Bone marrow (tissue), 2 donors: ENCODE measurements around the gene GPC6.

ENCODE experiments used
- DNase-seq, 2 donors: peaks; one replicate each; lab custom pipeline; 2025; lab: John Stamatoyannopoulos, UW

Gene GPC6

DNA sequence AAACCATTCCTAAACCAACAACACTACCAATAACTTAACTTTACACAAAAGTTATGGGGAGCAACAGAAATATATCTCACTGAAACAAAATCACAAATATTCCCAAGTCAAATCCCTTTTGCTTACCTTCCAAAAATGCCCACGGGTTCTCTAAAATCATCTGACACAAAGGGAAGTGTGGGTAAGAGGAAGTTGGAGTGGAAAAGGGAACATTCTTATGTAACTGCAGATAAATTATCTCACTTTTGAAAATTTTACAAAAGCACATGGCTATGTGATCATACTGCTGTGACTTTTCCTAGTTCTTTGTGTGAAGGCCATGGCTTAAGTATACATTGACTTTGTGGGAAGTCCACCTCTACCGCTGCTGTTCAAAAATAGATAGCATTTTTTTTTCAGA lies 350.5 kb downstream of the GPC6 start:
- no peak for DNase-seq

DNA sequence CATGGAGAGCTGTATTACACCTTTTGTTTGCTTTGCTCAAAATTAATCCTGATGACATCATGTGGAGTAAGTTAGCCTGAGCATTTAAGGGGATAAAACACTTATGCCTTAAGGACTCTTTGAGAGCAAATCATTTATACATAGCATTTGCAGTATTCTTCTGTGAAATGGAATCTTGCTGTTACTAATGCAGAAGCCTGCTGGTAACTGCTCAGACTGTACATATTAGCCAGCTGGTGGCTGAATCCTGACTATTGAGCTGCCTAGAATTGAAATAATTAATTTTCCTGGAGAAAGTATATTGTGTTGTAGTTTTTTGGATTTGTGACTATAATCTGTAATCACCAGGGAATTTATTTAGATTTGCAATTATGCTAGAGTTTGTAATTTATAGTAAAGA lies 363.2 kb downstream of the GPC6 start:
- no peak for DNase-seq

DNA sequence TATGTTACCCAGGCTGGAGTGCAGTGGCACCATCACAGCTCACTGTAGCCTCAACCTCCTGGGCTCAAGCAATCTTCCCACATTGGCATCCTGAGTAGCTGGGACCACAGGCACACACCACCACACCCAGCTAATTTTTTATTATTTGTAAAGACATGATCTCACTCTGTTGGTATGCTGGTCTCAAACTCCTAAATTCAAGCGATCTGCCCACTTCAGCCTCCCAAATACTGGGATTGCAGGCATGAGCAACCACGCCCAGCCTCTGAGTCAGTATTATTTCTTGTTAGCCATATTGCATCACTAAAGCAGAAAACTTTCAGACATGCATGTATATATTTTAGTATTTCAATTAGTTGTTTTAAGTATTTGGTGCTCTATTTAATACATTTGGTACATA lies 376.4 kb downstream of the GPC6 start:
- DNase-seq: no peak

DNA sequence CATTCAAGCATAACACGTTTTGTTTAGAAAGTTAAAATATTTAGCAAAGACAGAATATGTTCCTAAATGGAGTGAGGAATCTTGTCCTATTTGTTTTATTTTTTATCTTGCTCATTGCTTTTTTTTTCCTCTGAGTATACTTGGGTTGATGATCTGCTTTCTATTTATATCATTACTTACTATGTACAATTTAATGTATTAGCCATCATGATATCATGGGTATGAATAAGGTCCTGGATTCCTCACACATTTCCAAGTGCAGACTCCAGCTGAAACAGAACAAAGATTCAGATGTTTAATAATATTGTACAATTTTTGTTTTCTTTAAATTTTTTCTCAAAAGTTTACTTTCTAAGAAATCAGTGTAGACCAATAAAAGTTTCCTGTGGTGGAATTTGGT lies 388.2 kb downstream of the GPC6 start:
- no peak for DNase-seq

DNA sequence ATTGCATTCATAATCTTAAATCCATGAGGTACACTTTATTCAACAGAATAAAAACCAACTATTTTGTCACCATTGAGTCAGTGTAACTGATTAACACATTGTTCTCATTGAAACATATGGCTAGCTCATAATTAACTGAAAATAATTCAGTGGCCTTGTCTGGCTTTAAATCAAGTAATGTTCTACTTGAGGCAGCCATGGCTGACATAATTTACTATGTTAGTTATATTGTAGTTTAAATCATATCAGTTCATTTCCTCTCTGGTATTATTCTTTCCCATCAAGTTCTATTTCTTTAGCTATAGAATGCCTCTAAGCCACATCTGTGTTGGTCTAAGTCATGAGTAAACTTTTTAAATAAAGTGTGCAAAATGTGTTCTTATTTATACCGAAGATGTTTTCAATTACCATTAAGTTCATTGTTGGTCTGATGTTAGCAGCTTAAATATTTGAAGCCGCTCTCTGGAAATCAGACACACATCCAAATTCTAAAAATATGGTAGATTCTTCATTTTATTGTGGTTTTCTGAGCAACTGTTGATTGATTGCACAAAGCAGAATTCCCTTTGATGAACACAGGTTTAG lies 393.7 kb downstream of the GPC6 start:
- DNase-seq: no peak

DNA sequence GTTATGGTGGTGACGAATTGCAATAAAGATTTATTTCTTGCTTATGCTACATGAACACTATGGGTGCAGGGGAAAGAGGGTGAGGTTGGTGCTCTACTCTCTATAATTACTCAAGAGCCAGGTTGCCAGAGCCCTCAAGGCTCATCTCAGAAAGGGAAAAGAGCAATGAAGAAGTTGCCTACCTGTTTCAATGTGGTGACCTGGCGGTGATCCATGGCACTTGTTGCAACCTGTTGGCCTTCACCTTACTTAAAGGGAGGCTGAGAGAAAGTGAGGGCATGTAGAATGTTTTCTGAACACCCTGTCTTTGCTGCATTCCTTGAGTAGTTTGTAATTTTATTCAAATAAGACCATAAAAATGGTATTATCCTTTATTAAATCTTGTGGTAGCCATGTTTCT lies 394.4 kb downstream of the GPC6 start:
- DNase-seq: no peak

DNA sequence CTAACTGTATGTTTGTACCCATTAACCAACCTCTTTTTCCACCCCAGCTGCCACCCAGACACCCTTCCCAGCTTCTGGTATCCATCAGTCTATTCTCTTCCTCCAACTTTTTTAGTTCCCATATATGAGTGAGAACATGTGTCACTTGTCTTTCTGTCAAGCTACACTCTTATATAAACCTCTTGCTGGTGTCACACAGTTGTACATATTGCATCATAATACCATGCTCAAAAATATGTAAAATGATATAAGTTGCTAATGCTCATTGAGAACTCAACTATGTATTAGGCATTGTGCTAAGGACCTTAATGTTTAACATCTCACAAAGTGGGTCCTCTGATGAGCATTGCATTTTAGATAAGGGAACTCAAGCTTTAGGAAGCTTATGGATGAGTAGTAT lies 395.4 kb downstream of the GPC6 start:
- no peak for DNase-seq

DNA sequence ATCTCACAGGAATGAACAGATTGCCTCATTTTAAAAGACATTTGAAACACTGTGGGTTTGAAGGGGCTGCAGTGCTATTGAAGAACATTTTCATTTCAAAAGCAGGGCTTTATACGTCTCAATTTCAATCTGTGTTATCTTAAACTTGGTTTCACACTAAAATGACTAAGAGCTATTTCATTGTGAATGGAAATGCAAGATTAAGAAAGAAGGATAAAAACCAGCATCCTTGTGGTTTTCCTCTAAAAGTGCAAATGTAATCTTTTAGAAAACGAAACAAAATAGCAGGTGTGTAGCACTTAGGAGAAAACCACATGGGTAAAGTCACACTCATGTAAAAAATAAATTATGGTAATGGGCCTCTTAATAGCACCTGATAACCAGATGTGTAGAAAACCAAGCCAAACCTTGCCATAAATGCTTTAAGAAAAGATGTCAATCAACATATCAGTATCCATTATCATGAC lies 397.7 kb downstream of the GPC6 start:
- DNase-seq: no peak

DNA sequence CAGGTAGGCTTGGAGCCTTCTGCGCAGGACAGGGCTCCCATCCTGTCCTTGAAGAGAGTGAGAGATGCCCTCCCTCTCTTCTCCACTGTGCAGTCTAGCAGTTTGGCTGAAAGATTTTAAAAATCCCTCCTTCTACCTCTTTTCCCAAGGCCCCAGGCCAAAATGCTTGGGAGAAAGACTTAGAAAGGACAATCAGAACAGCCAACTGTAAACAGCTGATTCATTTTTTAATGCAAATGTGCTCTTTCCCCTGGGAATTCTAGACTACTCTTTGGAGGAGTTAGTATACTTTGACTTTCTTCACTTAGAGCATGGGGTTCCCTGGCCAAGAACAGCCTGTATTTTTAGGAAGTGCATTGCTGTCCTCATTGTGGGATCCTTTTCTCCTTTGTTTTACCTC lies 398.9 kb downstream of the GPC6 start:
- no peak for DNase-seq

DNA sequence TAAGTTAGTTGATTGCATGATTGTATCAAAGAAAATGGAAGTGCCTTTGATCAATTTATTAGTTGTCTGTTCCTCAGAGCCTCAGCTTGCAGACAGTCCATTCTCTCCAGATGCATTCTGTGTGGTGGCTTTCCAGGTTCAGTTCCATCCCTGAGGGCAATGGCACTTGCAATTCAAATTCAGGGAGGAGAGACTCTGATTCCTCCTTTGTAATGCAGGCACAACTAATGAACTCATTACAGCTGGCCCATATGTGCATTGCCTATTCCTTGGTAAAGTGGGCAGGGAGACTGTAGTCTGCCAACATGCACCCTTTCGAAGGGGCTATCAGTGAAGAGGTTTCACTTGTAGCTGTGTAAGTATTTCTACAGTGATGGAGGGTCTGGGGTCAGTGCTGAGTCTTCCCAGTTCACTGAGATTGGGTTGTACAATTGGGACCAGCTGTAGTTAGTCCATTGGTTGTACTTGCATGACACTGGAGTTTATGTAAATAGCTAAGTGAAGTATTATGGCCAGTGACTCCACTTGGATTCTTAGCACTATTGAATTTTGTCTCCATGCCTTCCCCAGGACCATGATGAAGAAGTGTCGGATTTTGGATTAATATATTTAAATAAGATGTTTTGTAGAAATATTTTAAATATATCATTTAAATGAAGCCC lies 401.7 kb downstream of the GPC6 start:
- no peak for DNase-seq

DNA sequence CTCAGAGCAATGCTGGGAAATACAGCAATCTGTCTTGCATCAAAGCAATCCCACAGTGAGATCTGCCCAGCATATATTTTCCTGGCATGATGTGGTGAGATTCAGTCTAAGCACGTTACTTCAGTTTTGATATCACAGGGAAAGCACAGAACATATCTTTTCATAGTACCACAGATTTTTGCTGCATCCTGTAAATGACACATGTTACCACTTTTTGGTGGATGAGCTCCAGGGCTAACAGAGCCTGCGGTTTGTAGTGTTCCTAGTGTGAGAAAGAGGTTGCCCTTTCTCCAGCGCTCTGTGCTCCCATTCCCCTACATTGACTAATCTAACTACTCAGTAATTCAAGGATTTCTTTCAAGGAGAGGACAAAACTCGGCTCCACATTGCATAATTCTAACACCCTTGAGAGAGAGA lies 409.0 kb downstream of the GPC6 start:
- DNase-seq: no peak

DNA sequence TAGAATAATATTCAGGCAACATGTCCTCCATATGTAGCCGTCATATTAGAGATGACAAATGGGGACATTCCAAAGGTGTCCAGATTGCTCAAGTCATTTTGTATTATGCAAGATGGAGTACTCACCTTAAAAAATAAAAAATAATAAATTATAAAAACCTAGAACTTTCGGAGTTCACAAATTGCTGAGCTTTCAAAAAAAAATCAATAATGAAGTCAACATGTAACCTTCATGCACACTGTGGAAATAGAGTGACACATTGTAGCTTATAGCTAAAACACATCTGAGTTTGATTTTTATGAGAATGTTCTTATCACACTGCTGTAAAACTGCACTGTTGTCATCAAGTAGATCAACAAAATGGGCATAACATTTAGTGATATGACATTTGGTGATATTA lies 411.2 kb downstream of the GPC6 start:
- DNase-seq: no peak

DNA sequence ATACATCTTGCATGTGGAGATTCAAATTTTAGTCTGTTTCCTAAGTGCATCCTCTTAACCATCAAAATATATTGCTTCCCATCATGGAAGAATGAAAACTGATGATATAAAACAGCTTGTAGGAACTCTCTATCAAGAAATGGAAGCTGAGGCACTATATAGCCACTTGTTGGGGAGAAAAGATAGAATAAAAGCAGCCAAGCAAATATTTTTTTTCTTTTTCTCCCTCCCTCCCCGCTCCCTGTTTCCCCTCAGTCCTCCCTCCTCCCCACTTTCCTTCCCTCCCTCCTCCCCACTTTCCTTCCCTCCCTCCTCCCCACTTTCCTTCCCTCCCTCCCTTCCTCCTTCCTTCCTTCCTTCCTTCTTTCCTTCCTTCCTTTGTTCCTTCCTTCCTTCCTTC lies 413.8 kb downstream of the GPC6 start:
- DNase-seq: no peak

DNA sequence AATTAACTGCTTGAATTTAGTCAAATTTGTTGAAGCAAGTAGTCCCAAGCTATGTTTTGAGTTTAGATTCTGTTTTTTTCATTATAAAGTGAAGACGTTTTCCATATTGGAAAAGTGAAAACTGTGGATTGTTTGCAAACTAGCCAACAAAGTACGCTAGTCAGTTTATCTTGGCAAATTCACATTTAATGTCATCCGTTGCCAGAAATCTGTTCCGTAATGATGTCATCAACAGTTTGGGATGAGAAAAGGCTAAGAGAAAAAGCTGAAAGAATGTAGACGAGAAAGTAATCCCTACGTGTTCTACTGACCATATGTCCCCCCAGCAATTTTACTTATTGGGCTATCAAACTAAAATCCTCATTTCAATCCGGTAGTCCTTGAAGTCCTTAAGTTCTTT lies 419.6 kb downstream of the GPC6 start:
- no peak for DNase-seq

DNA sequence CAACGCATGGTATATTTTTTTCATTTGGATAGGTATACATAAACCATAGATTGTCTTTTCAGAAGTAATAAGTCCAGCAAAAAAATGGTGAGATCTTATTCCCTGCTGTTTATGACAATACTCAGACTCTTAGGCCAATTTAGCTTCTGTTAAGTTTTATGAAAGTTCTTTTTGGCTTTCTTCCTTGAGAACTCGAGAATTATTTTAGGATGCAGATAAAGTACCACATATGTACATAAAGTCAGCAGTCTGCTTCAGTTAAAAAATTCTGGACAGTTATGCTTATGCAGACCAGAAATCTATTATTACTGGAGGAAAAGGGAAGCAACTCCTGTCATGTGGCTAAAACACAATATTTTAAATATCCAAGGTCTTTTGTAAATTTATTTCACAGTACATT lies 422.9 kb downstream of the GPC6 start:
- DNase-seq: no peak

DNA sequence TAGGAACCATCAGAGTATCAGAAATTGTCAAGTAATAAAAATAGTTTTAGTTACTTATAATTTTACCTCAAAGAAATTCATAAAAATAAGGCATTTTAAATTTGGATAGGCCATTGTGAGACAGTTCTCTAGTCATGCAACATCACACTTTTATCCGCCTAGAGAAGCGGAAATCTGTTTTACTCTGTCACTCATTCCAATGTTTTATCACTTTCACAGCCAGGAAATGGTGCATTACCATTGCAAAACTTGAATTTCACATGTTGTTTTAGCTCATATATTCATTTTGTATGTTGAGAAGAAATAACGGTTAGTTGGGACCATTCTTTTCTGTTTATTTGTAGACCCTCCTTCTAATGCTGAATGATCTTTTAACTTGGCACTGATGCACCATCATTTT lies 427.2 kb downstream of the GPC6 start:
- DNase-seq: no peak

DNA sequence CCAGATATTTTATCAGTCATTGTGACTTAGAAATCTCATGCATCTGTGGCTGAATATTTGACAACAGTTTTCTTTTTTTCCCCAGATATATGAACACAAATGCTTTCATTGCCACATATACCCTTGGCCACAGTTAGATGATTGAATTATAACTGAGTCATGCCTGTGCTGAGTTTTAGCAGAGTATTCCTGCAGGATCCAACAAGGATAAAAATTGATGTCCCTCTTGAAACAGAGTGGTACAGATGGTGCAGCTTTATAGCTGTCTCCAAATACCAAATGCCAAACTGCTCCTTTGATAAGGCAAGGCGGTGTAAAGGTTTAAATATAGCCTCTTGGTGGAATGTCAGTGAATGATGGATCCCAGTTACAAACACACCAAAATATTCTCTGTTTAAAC lies 428.5 kb downstream of the GPC6 start:
- DNase-seq: no peak

DNA sequence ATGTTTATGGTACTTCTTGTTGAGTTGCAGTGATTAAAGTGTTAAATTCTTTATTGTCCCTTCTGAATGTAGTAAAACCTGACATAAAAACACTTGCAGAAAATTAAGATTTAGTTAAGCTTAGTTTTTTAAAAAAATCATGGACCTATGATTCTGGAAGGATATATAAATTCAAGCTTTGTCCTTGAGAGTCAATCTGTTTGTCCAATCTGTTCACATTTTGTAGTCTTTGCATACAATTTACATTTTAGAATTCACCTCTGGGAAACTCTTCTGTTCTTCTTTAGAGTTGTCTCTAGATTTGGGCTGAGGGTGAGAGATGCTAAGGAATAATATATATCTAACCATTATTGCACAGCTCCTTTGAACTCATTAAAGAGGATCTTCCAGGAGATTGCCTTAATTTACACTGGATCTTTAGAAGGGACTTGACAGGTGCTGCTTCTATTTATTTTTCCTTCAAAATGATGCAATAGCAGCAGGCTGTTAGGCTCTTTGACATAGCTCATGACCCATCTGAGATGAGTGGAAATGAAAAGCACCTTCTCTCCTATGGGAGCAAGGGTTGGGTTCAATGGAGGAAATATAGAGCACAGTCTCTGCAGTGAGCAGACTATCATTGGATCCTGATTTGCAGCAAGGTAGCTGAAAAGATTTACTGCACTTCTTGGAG lies 433.9 kb downstream of the GPC6 start:
- DNase-seq: no peak

DNA sequence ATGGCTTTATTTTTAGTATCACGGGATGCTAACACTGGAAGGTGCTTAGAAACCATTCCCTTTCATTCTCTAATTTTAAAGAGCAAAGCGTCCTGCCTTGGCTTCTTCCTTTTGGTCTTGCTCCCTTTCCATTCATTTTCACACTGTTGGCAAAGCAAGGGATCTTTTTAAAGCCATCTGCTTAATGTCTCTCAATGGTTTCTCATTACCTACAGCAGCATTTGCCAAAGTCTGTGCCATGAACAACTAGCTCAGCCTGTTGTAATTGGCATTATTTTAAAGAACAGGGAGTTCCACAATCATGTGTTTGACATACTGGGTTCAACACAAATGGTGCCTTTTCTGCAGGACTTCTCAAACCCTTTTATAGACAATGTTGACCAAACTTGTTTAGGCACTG lies 444.3 kb downstream of the GPC6 start:
- DNase-seq: no peak

DNA sequence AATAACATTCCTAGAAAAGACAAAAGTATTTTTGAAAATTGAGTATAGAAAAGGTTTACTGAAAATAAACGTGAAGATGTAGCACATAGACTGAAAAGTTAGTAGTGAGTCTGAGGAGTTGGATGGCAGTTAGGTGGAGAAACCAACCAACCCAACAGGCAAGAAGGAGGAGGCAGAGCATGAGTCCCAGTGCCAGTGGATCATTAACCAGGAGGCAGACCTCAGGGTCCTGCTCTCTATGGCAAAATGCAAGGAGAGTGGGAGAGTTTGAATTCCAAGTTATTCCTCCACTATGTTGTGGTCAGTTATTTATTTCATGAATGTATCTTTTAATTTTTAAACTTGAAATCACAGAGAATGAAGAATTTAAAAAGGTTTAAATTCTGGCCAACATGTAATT lies 446.4 kb downstream of the GPC6 start:
- no peak for DNase-seq

DNA sequence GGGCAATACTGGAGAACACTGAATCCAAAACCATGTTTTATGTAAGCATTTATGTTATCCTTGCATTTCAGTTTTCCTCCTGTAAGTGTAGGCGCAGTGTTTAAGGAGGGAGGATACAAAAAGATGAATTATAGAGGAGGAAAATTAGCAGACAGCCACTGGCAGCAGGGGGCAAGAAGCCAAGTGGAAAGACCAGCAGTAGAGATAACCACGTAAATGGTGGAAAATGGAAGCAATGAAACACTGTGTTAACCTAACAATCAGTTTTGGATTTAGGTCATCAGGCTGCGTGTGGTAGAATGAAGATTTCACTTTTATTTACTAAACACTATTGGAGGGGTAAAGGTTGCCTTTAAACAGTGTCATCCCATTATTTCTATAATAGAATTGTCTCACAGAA lies 447.3 kb downstream of the GPC6 start:
- DNase-seq: no peak

DNA sequence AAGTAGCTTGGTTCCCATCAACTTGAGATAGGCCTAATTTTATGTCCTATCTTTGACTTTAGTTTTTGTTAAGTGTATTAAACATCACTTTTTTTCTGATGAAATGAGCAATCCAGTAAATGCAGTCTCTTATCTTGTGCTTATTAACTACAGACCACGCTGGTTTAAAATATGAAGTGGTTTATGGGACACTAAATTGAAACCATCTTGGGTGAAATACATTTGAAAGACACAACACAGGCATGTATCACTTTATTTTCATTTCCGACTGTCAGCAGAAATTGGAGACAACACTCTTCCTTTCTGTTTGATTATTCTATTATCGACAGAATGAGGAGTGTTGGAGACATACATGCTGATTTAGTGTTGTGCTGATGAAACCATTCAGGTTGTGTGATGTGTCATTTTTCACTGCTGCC lies 447.7 kb downstream of the GPC6 start:
- DNase-seq: no peak

DNA sequence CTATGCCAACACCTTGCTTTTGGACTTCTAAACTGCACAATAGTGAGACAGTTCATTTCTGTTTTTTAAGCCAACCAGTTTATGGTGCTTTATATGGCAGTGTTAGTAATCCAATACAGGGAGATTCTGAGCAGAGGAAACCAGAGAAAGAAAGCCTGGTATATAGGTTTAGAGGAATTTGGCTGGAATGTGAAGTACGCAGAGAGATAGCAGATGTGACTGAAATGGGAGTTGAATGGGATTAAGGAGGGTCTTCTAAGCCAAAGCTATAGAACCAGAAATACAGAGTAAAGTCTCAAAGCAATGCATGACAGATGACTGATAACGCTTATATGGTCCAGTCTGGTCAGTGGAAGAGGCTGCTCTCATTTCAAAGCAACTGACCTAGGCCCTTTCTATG lies 453.7 kb downstream of the GPC6 start:
- DNase-seq: no peak

DNA sequence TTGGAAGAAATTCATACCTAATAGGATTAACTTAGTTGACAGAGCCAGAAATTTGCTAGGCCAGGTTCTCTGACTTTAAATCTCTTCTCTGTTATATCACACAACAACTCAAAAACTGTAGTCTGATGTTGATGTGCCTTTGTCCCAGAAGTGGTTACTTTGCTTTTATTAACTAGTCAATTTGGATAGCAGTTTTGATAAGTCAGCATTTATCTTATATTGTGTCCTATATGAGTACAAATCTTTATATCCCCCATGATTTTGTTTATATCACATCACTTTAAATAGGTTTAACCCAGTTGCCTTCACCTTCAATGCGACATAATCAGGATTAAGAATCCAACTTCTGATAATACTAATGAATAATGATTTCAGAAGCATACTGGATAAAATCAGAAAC lies 459.3 kb downstream of the GPC6 start:
- DNase-seq: no peak
